Measurements from ENCODE around the gene PLK5. TPM values are rescaled to one million over a fixed set of nuclear protein-coding genes. Genes with fewer than 3 reads are reported as not detected.

The PLK5 gene
- total RNA-seq, 1 donor from 2014 or later = 0.09 TPM

DNA sequence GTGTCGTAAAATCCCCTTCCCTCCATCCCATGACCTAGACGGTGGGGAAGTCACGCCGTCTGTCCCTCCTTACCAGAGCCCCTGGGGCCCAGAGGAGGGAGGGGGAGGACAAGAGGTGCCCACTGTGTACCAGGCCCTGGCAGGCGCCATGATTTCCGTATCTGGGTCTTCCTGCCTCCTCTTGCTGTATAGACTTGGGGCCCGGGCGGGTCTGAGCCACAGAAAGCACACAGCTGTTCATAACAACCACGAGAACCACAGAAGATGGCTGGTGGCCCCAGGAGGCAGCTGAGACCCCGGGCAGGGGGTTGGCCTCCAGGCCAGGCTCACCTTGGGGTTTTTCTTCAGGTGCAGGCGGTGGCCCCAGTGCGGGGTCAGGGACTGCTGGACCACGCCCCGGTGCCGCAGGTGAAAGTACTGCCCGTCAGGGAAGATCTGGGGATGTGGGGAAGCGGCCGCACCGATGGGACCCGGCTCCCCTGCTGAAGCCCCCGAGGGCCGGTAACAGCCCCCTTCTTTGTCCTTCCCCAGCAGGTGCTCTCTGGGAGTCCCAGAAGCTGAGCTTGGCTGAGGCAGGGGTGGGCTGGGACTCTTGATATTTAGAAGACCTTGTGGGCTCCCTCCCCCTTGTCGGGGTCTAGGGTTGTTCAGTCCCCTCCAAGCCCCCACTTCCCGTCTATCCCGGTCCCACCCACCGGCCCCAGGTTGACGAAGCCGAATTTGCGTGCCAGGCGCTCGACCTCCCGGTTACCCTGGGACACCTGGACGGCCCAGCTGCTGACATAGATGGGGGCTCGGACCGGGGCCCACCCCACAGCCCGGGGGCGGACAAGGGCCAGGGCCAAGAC lies 34.2 kb upstream of the PLK5 start:
- H3K9me3 ChIP-seq (ENCODE audit: insufficient read depth, low read depth, low read length) = no peaks in the 10 kb centered on the region
- peak overlapping the region; percentile 69 for H3K9ac ChIP-seq (ENCODE audit: low read length)
- H3K9me3 Mint-ChIP-seq (ENCODE audit: unreplicated experiment) = no peaks in the 10 kb centered on the region
- H2AFZ ChIP-seq (ENCODE audit: low read depth, low read length) = peak overlapping the region; percentile 97
- peak overlapping the region; percentile 96 for H3K4me2 ChIP-seq (ENCODE audit: low read length)
- no peaks in the 10 kb centered on the region for H3K36me3 ChIP-seq (ENCODE audit: insufficient read depth, low read length)
- FAIRE-seq = no peak
- H4K20me1 ChIP-seq (ENCODE audit: insufficient read depth, low read length) = no peaks in the 10 kb centered on the region
- H3K36me3 Mint-ChIP-seq (ENCODE audit: low read depth, unreplicated experiment) = peaks cover 2% of the 10 kb centered on the region
- H3K4me1 ChIP-seq (ENCODE audit: insufficient read depth, low read length) = peaks cover 15% of the 10 kb centered on the region
- H3K4me1 Mint-ChIP-seq (ENCODE audit: low read depth, unreplicated experiment) = peaks cover 3% of the 10 kb centered on the region
- peak overlapping the region; percentile 72 for H3K4me3 Mint-ChIP-seq (ENCODE audit: unreplicated experiment)
- no peak for TF ChIP-seq EZH2 (IDR thresholded peaks at IDR 0.05; ENCODE audit: insufficient read depth, low read length)
- TF ChIP-seq, protein P1, sequence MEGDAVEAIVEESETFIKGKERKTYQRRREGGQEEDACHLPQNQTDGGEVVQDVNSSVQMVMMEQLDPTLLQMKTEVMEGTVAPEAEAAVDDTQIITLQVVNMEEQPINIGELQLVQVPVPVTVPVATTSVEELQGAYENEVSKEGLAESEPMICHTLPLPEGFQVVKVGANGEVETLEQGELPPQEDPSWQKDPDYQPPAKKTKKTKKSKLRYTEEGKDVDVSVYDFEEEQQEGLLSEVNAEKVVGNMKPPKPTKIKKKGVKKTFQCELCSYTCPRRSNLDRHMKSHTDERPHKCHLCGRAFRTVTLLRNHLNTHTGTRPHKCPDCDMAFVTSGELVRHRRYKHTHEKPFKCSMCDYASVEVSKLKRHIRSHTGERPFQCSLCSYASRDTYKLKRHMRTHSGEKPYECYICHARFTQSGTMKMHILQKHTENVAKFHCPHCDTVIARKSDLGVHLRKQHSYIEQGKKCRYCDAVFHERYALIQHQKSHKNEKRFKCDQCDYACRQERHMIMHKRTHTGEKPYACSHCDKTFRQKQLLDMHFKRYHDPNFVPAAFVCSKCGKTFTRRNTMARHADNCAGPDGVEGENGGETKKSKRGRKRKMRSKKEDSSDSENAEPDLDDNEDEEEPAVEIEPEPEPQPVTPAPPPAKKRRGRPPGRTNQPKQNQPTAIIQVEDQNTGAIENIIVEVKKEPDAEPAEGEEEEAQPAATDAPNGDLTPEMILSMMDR (IDR thresholded peaks at IDR 0.05; ENCODE audit: insufficient read depth, low read depth, low read length) = no peak
- DNase-seq (ENCODE audit: low read depth) = no peak
- peaks cover 5% of the 10 kb centered on the region for H3K27me3 ChIP-seq (ENCODE audit: insufficient read depth, low read length)
- H3K79me2 ChIP-seq (ENCODE audit: insufficient read depth, low read length) = no peaks in the 10 kb centered on the region
- peak overlapping the region; percentile 74 for H3K4me3 ChIP-seq (ENCODE audit: insufficient read depth, low read depth, low read length)
- peaks cover 5% of the 10 kb centered on the region for H3K27me3 Mint-ChIP-seq (ENCODE audit: low read depth, unreplicated experiment)
- H3K27ac ChIP-seq (ENCODE audit: low read depth, low read length) = no peak overlapping the region
- H3K27ac Mint-ChIP-seq (ENCODE audit: unreplicated experiment) = no peak overlapping the region

DNA sequence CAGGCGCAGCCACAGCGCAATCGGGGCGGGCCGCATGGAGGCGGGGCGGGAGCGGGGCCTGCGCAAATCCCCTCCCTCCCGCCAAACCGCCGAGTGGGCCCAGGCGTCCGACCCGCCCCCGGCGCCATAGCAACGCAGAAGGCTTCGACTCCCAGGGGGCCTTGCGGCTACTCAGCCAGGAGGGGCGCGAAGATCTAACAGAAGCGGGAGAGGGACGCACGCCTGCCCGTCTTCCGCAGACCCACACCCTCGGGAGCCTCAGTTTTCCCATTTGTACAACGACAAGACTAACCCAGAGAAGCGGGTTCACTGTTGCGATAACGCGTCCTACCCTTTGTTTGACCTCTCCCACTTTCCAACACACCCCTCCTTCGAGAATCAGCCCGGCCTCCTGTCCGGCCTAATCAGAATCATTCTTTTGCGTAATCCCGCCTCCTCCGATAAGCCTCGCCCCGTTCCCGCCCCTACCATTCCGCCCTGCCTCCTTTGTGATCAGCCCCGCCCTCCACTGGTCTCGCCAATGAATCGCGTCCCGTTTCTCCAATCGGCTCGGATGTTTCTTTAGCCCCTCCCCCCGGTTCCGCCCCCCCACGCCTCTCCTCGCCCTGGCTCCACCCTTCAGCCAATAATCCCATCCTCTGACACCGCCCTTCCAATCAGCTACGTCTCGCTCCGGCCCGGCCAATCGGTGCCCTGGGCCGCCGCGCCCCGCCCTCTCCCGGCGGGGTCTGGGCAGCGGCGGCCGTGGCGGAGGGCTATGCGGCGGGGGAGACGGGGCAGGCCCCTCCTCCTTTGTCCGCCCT lies 33.4 kb upstream of the PLK5 start, which contains the start of gene PCSK4:
Gene PCSK4 (minus strand): TSS at position 40 of the 803 bp plus-strand sequence. CDS start 4 bp downstream, at position 36.
- no peak for TF ChIP-seq EZH2 (IDR thresholded peaks at IDR 0.05; ENCODE audit: insufficient read depth, low read length)
- Histone ChIP-seq H3K4me3 (ENCODE audit: insufficient read depth, low read depth, low read length) (peak within 1 kb of the TSS; percentile 74), H3K27me3 (ENCODE audit: insufficient read depth, low read length) (peaks cover 5% of the 10 kb centered on the region), H2AFZ (ENCODE audit: low read depth, low read length) (peak within 1 kb of the TSS; percentile 97), H3K27ac (ENCODE audit: low read depth, low read length) (peak within 1 kb of the TSS; percentile 60), H3K9ac (ENCODE audit: low read length) (peak within 1 kb of the TSS; percentile 69), H3K4me1 (ENCODE audit: insufficient read depth, low read length) (peaks cover 15% of the 10 kb centered on the region), H3K9me3 (ENCODE audit: insufficient read depth, low read depth, low read length) (no peaks in the 10 kb centered on the region), H3K79me2 (ENCODE audit: insufficient read depth, low read length) (no peaks in the 10 kb centered on the region), H3K4me2 (ENCODE audit: low read length) (peak within 1 kb of the TSS; percentile 96), H3K36me3 (ENCODE audit: insufficient read depth, low read length) (no peaks in the 10 kb centered on the region), H4K20me1 (ENCODE audit: insufficient read depth, low read length) (no peaks in the 10 kb centered on the region)
- Mint-ChIP-seq H3K4me3 (ENCODE audit: unreplicated experiment) (peak within 1 kb of the TSS; percentile 90), H3K9me3 (ENCODE audit: unreplicated experiment) (no peaks in the 10 kb centered on the region), H3K4me1 (ENCODE audit: low read depth, unreplicated experiment) (peaks cover 3% of the 10 kb centered on the region), H3K27me3 (ENCODE audit: low read depth, unreplicated experiment) (peaks cover 10% of the 10 kb centered on the region), H3K36me3 (ENCODE audit: low read depth, unreplicated experiment) (peaks cover 2% of the 10 kb centered on the region), H3K27ac (ENCODE audit: unreplicated experiment) (peak within 1 kb of the TSS; percentile 88)
- FAIRE-seq (peak; percentile 93), DNase-seq (ENCODE audit: low read depth) (peak; percentile 94)

DNA sequence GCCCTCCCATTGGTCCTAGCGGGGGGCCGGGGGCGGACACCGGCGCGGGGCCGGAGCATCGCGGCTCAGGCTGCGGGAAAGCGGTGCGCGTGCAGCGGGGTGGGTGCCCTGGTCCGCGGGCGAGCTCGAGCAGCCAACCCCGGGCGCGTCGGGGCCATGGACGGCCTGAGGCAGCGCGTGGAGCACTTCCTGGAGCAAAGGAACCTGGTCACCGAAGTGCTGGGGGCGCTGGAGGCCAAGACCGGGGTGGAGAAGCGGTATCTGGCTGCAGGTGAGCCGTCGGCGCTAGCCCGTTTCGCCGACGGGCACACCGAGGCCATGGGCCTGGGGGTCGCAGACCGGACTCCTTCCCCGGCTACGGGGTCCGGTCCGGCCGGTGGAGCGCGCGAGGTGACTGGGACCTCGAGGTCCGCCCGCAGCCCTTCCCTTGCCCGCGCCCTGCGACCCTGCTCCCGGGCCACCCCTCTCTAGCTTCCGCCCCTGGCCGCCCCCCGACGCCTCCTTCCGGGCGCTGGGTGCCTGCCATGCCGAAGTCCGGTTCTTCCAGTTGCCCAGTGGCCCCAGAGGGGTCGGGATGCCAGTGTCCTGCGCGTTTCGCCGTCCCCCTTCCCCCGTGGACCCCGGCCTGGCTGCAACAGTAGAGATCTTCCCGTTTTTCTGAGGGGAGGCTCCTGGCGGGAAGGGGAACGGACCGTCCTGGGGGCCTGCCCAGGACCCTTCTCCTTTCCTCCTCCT lies 32.6 kb upstream of the PLK5 start, which contains the start of gene REEP6:
Gene REEP6 (plus strand): TSS at position 68 of the 735 bp plus-strand sequence. CDS start 89 bp downstream, at position 157.
- Histone ChIP-seq H3K27ac (ENCODE audit: low read depth, low read length) (peak within 1 kb of the TSS; percentile 60), H2AFZ (ENCODE audit: low read depth, low read length) (peak within 1 kb of the TSS; percentile 97), H3K4me3 (ENCODE audit: insufficient read depth, low read depth, low read length) (peak within 1 kb of the TSS; percentile 74), H3K79me2 (ENCODE audit: insufficient read depth, low read length) (no peaks in the 10 kb centered on the region), H3K36me3 (ENCODE audit: insufficient read depth, low read length) (no peaks in the 10 kb centered on the region), H3K9me3 (ENCODE audit: insufficient read depth, low read depth, low read length) (no peaks in the 10 kb centered on the region), H3K27me3 (ENCODE audit: insufficient read depth, low read length) (peaks cover 5% of the 10 kb centered on the region), H4K20me1 (ENCODE audit: insufficient read depth, low read length) (no peaks in the 10 kb centered on the region), H3K4me1 (ENCODE audit: insufficient read depth, low read length) (peaks cover 15% of the 10 kb centered on the region), H3K4me2 (ENCODE audit: low read length) (peak within 1 kb of the TSS; percentile 96), H3K9ac (ENCODE audit: low read length) (peak within 1 kb of the TSS; percentile 69)
- Mint-ChIP-seq H3K27ac (ENCODE audit: unreplicated experiment) (peak within 1 kb of the TSS; percentile 88), H3K4me3 (ENCODE audit: unreplicated experiment) (peak within 1 kb of the TSS; percentile 90), H3K27me3 (ENCODE audit: low read depth, unreplicated experiment) (peaks cover 10% of the 10 kb centered on the region), H3K4me1 (ENCODE audit: low read depth, unreplicated experiment) (peaks cover 3% of the 10 kb centered on the region), H3K36me3 (ENCODE audit: low read depth, unreplicated experiment) (peaks cover 2% of the 10 kb centered on the region), H3K9me3 (ENCODE audit: unreplicated experiment) (no peaks in the 10 kb centered on the region)
- DNase-seq (ENCODE audit: low read depth) (no peak), FAIRE-seq (no peak)
- TF ChIP-seq, protein P1 (IDR thresholded peaks at IDR 0.05; ENCODE audit: insufficient read depth, low read depth, low read length) = no peak
- TF ChIP-seq EZH2 (IDR thresholded peaks at IDR 0.05; ENCODE audit: insufficient read depth, low read length) = peak; percentile 61

Data from astrocyte (in vitro differentiated cells and primary cell).